HEK293 (cell line): ENCODE data around the gene AATK.

Experiments used
- CTCF ChIA-PET: fragments of 350-600 bp; formaldehyde crosslinking; extraction: SDS; loops from one replicate; lab custom pipeline; 2021; ENCODE audit warnings: antibody characterized with exemption; lab: Yijun Ruan, JAX
- POLR2A ChIA-PET: fragments of 300-600 bp; formaldehyde crosslinking; extraction: SDS; loops from one replicate; lab custom pipeline; 2020; ENCODE audit warnings: antibody characterized with exemption, inconsistent platforms; lab: Yijun Ruan, JAX
- H3K27ac ChIP-seq: fragments of 200-500 bp; sonication (Bioruptor generic); 2 replicates; pipeline ENCODE4 v1.5.1; 2014; ENCODE audit warnings: low read depth, low read length, control low read depth, inconsistent platforms; ENCODE audit errors: extremely low read depth
- H3K36me3 ChIP-seq, 2 experiments: fragments of 200-500 bp in 1 of 2; sonication (Bioruptor generic) in 1 of 2; 1 replicate in 1 of 2; 2 replicates in 1 of 2; pipeline ENCODE4 v1.5.1; 2014 to 2017; ENCODE audit warnings: inconsistent platforms in 2 of 2, low read length in 2 of 2; ENCODE audit not compliant: control insufficient read depth in 2 of 2, insufficient read depth in 1 of 2
- H3K4me1 ChIP-seq: fragments of 200-500 bp; sonication (Bioruptor generic); 2 replicates; pipeline ENCODE4 v1.5.1; 2014; ENCODE audit warnings: mild to moderate bottlenecking, low read length, inconsistent platforms; ENCODE audit not compliant: control insufficient read depth, insufficient read depth
- H3K4me3 ChIP-seq: 2 replicates; pipeline ENCODE4 v1.5.1; 2011; ENCODE audit warnings: low read depth, mild to moderate bottlenecking, control low read depth, low read length, moderate library complexity
- H3K9me3 ChIP-seq: fragments of 200-500 bp; sonication (Bioruptor generic); 2 replicates; pipeline ENCODE4 v1.5.1; 2014; ENCODE audit warnings: low read depth, low read length, inconsistent platforms; ENCODE audit not compliant: control insufficient read depth, insufficient read depth
- BCL11A ChIP-seq: fragments of 450-650 bp; formaldehyde crosslinking; IDR thresholded peaks from 2 replicates; pipeline ENCODE4 v1.5.1; 2016; ENCODE audit warnings: low read depth, missing biosample characterization, missing genetic modification characterization
- BCL11B ChIP-seq: fragments of 450-650 bp; formaldehyde crosslinking; IDR thresholded peaks from 2 replicates; pipeline ENCODE4 v1.5.1; 2016; ENCODE audit warnings: low read depth, missing biosample characterization, missing genetic modification characterization
- EGR2 ChIP-seq: fragments of 450-650 bp; formaldehyde crosslinking; IDR thresholded peaks from 2 replicates; pipeline ENCODE4 v1.5.1; 2016; ENCODE audit warnings: low read depth, missing biosample characterization, missing genetic modification characterization
- GLI2 ChIP-seq: fragments of 450-650 bp; formaldehyde crosslinking; IDR thresholded peaks from 2 replicates; pipeline ENCODE4; 2017; ENCODE audit warnings: missing biosample characterization, missing genetic modification characterization, low read depth, borderline replicate concordance
- GLIS1 ChIP-seq: fragments of 450-650 bp; formaldehyde crosslinking; IDR thresholded peaks from 2 replicates; pipeline ENCODE4 v1.5.1; 2016; ENCODE audit warnings: missing biosample characterization, missing genetic modification characterization
- GLIS2 ChIP-seq: fragments of 450-650 bp; formaldehyde crosslinking; IDR thresholded peaks from 2 replicates; pipeline ENCODE4 v1.5.1; 2016; ENCODE audit warnings: missing biosample characterization, missing genetic modification characterization
- HOXC10 ChIP-seq: sonication (generic); formaldehyde crosslinking; IDR thresholded peaks from 2 replicates; pipeline ENCODE4 v1.8.1; 2023; ENCODE audit warnings: mild to moderate bottlenecking, missing genetic modification reagents
- KLF7 ChIP-seq: fragments of 450-650 bp; formaldehyde crosslinking; IDR thresholded peaks from 2 replicates; pipeline ENCODE4 v1.5.1; 2016; ENCODE audit warnings: missing biosample characterization, missing genetic modification characterization, borderline replicate concordance
- MZF1 ChIP-seq: fragments of 450-650 bp; formaldehyde crosslinking; IDR thresholded peaks from 2 replicates; pipeline ENCODE4 v1.5.1; 2017; ENCODE audit warnings: missing biosample characterization, missing genetic modification characterization, borderline replicate concordance
- OVOL3 ChIP-seq: fragments of 450-650 bp; formaldehyde crosslinking; IDR thresholded peaks from 2 replicates; pipeline ENCODE4 v1.5.1; 2016; ENCODE audit warnings: missing biosample characterization, missing genetic modification characterization
- REPIN1 ChIP-seq: fragments of 450-650 bp; formaldehyde crosslinking; IDR thresholded peaks from 2 replicates; pipeline ENCODE4 v1.5.1; 2017; ENCODE audit warnings: missing biosample characterization, missing genetic modification characterization, low read depth
- TRIM28 ChIP-seq: IDR thresholded peaks from 2 replicates; pipeline ENCODE4 v1.6.1; 2011; ENCODE audit warnings: low read length, control low read depth, borderline replicate concordance
- ZBTB7A ChIP-seq: fragments of 450-650 bp; formaldehyde crosslinking; IDR thresholded peaks from 2 replicates; pipeline ENCODE4 v1.5.1; 2016; ENCODE audit warnings: low read depth, missing biosample characterization, missing genetic modification characterization
- ZIC2 ChIP-seq: fragments of 450-650 bp; formaldehyde crosslinking; IDR thresholded peaks from 2 replicates; pipeline ENCODE4 v1.5.1; 2016; ENCODE audit warnings: missing biosample characterization, missing genetic modification characterization
- ZNF488 ChIP-seq: fragments of 450-650 bp; formaldehyde crosslinking; IDR thresholded peaks from 2 replicates; pipeline ENCODE4 v1.5.1; 2016; ENCODE audit warnings: missing biosample characterization, missing genetic modification characterization
- ZNF600 ChIP-seq: fragments of 450-650 bp; formaldehyde crosslinking; IDR thresholded peaks from 2 replicates; pipeline ENCODE4 v1.5.1; 2016; ENCODE audit warnings: missing biosample characterization, missing genetic modification characterization
- ZNF645 ChIP-seq: fragments of 450-650 bp; formaldehyde crosslinking; IDR thresholded peaks from 2 replicates; pipeline ENCODE4; 2016; ENCODE audit warnings: missing biosample characterization, missing genetic modification characterization
- ZNF792 ChIP-seq: fragments of 450-650 bp; formaldehyde crosslinking; IDR thresholded peaks from 2 replicates; pipeline ENCODE4 v1.5.1; 2016; ENCODE audit warnings: missing biosample characterization, missing genetic modification characterization
- TF ChIP-seq, protein P1 (sequence below): fragments of 450-650 bp; formaldehyde crosslinking; IDR thresholded peaks from 2 replicates; pipeline ENCODE4 v1.5.1; 2016; ENCODE audit warnings: missing biosample characterization, missing genetic modification characterization, borderline replicate concordance

AATK gene

GRCh38 chr17:81188491-81188840, 22.4 kb upstream of the AATK start:
- ChIA-PET POLR2A (no interaction called here), CTCF (interaction anchor here (1.8 kb wide), 1 partner anchor 46 kb away, joined by 7 read pairs; no protein-coding TSS in a partner anchor)
- H3K4me1 ChIP-seq: no peaks in the 10 kb centered on the region
- no peak for TF ChIP-seq BCL11B (tag by site-specific recombination)
- TF ChIP-seq REPIN1: no peak
- TF ChIP-seq TRIM28: no peak
- no peak for TF ChIP-seq ZNF792 (tag by site-specific recombination)
- no peak for TF ChIP-seq OVOL3 (tag by site-specific recombination)
- TF ChIP-seq ZBTB7A (tag by site-specific recombination): no peak
- TF ChIP-seq GLI2 (tag by site-specific recombination): no peak
- TF ChIP-seq HOXC10 (CRISPR knock-in tag): no peak
- no peak for TF ChIP-seq GLIS1 (tag by site-specific recombination)
- no peak for TF ChIP-seq ZNF488 (tag by site-specific recombination)
- no peak for TF ChIP-seq KLF7 (tag by site-specific recombination)
- TF ChIP-seq, all 188 proteins: peak for 0
- Histone ChIP-seq H3K9me3 (no peaks in the 10 kb centered on the region), H3K27ac (no peak overlapping the region), H3K4me3 (no peak overlapping the region), H3K36me3 (peaks cover 0 to 45% of the 10 kb centered on the region in 2 experiments; a peak in 1 of 3 replicates)

GRCh38 chr17:81187586-81188490, 21.8 kb upstream of the AATK start:
- TF ChIP-seq BCL11A (tag by site-specific recombination) (no peak), ZNF600 (tag by site-specific recombination) (no peak), ZBTB7A (tag by site-specific recombination) (no peak), GLIS1 (tag by site-specific recombination) (peak; percentile 89), ZNF645 (no peak), GLIS2 (tag by site-specific recombination) (peak; percentile 17; the same call in 1 of the 2 replicates), EGR2 (no peak), ZIC2 (tag by site-specific recombination) (peak; percentile 73), MZF1 (tag by site-specific recombination) (no peak)
- TF ChIP-seq, protein P1, sequence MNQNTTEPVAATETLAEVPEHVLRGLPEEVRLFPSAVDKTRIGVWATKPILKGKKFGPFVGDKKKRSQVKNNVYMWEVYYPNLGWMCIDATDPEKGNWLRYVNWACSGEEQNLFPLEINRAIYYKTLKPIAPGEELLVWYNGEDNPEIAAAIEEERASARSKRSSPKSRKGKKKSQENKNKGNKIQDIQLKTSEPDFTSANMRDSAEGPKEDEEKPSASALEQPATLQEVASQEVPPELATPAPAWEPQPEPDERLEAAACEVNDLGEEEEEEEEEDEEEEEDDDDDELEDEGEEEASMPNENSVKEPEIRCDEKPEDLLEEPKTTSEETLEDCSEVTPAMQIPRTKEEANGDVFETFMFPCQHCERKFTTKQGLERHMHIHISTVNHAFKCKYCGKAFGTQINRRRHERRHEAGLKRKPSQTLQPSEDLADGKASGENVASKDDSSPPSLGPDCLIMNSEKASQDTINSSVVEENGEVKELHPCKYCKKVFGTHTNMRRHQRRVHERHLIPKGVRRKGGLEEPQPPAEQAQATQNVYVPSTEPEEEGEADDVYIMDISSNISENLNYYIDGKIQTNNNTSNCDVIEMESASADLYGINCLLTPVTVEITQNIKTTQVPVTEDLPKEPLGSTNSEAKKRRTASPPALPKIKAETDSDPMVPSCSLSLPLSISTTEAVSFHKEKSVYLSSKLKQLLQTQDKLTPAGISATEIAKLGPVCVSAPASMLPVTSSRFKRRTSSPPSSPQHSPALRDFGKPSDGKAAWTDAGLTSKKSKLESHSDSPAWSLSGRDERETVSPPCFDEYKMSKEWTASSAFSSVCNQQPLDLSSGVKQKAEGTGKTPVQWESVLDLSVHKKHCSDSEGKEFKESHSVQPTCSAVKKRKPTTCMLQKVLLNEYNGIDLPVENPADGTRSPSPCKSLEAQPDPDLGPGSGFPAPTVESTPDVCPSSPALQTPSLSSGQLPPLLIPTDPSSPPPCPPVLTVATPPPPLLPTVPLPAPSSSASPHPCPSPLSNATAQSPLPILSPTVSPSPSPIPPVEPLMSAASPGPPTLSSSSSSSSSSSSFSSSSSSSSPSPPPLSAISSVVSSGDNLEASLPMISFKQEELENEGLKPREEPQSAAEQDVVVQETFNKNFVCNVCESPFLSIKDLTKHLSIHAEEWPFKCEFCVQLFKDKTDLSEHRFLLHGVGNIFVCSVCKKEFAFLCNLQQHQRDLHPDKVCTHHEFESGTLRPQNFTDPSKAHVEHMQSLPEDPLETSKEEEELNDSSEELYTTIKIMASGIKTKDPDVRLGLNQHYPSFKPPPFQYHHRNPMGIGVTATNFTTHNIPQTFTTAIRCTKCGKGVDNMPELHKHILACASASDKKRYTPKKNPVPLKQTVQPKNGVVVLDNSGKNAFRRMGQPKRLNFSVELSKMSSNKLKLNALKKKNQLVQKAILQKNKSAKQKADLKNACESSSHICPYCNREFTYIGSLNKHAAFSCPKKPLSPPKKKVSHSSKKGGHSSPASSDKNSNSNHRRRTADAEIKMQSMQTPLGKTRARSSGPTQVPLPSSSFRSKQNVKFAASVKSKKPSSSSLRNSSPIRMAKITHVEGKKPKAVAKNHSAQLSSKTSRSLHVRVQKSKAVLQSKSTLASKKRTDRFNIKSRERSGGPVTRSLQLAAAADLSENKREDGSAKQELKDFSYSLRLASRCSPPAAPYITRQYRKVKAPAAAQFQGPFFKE: no peak
- TF ChIP-seq, all 188 proteins: peak for 3
- POLR2A ChIA-PET: interaction anchor here (1.7 kb wide), 1 partner anchor 35 kb away, joined by 5 read pairs; no protein-coding TSS in a partner anchor
- CTCF ChIA-PET: interaction anchor here (1.2 to 1.8 kb wide), 2 partner anchors 45 kb away, joined by 5 to 7 read pairs; no protein-coding TSS in a partner anchor

More at GRCh38 chr17:81187586-81188490, 21.8 kb upstream of the AATK start:
- no peak overlapping the region for H3K27ac ChIP-seq
- no peaks in the 10 kb centered on the region for H3K9me3 ChIP-seq
- H3K4me1 ChIP-seq: no peaks in the 10 kb centered on the region
- H3K36me3 ChIP-seq: peaks cover 0 to 38% of the 10 kb centered on the region in 2 experiments; a peak in 1 of 3 replicates
- H3K4me3 ChIP-seq: no peak overlapping the region
